ENCODE results near the gene CHKB. TPM values are rescaled to one million over a fixed set of nuclear protein-coding genes. Genes with fewer than 3 reads are reported as not detected.
"Not testable (repeated sequence)": the region's sequence is repeated elsewhere in the genome, so short reads cannot be mapped to it uniquely, and the experiment has no call there.

Gene CHKB
- total and polyA plus RNA-seq, 11 donors: 16.7 to 77.1 (median 35.6) TPM

- H3K4me1 ChIP-seq: peaks cover 0 to 93% (median 9%) of the 10 kb centered on the region in 12 donors
- no peak for DNase-seq
- TF ChIP-seq POLR2A (IDR thresholded peaks at IDR 0.05): no peak
- TF ChIP-seq, protein P1, sequence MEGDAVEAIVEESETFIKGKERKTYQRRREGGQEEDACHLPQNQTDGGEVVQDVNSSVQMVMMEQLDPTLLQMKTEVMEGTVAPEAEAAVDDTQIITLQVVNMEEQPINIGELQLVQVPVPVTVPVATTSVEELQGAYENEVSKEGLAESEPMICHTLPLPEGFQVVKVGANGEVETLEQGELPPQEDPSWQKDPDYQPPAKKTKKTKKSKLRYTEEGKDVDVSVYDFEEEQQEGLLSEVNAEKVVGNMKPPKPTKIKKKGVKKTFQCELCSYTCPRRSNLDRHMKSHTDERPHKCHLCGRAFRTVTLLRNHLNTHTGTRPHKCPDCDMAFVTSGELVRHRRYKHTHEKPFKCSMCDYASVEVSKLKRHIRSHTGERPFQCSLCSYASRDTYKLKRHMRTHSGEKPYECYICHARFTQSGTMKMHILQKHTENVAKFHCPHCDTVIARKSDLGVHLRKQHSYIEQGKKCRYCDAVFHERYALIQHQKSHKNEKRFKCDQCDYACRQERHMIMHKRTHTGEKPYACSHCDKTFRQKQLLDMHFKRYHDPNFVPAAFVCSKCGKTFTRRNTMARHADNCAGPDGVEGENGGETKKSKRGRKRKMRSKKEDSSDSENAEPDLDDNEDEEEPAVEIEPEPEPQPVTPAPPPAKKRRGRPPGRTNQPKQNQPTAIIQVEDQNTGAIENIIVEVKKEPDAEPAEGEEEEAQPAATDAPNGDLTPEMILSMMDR (IDR thresholded peaks at IDR 0.05): no peak
- H3K9me3 ChIP-seq: no peaks in the 10 kb centered on the region
- WGBS, 4 donors: 86 to 92% (median 90%) methylated on average over 13 of the region's 13 CpGs
- no peak overlapping the region for H3K4me3 ChIP-seq
- peak overlapping the region in 9 of 12 donors; percentile 5 to 98 (median 91) for H3K27ac ChIP-seq
- ATAC-seq: no peak
- H3K27me3 ChIP-seq: peaks cover 0 to 34% (median 0%) of the 10 kb centered on the region in 9 donors
- H3K36me3 ChIP-seq: no peaks in the 10 kb centered on the region
- intact Hi-C loops (cut with DNase I): no loop called here
Observed at GRCh38 chr22:50537765-50538164, 44.9 kb downstream of the CHKB start.

DNA sequence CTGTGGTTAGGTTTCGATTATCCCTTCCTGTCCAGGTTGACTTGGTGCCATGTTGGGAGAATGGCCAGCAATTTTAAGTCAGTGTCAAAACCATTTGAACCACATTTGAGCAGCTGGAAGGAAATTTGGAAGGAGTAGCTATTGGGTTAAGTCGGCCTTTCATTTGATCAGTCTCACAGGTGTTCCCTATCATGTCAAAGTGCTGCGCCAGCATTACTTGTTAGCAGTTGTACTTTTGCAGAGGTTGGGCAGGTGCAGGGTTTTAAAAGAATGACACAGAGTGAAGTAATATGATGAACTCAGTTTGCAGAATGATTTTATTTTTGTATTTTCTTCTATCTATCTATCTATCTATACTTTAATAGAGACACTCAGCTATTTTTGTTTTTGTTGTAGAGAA, 46.4 kb downstream of the CHKB start:
- ATAC-seq (no peak), DNase-seq (no peak)
- peak overlapping the region in 1 of 12 donors; percentile 98 for H3K27ac ChIP-seq
- 79 to 82% (median 81%) methylated on average over 3 of the region's 3 CpGs for whole genome bisulfite sequencing, 4 donors
- TF ChIP-seq, protein P1 (IDR thresholded peaks at IDR 0.05): no peak
- no peak for TF ChIP-seq POLR2A (IDR thresholded peaks at IDR 0.05)
- intact Hi-C loops (cut with DNase I): no loop called here
- no peak overlapping the region for H3K4me3 ChIP-seq
- H3K36me3 ChIP-seq: no peaks in the 10 kb centered on the region
- peaks cover 3 to 88% (median 23%) of the 10 kb centered on the region in 12 donors for H3K4me1 ChIP-seq
- no peaks in the 10 kb centered on the region for H3K9me3 ChIP-seq
- peaks cover 0 to 48% (median 4%) of the 10 kb centered on the region in 9 donors for H3K27me3 ChIP-seq

DNA sequence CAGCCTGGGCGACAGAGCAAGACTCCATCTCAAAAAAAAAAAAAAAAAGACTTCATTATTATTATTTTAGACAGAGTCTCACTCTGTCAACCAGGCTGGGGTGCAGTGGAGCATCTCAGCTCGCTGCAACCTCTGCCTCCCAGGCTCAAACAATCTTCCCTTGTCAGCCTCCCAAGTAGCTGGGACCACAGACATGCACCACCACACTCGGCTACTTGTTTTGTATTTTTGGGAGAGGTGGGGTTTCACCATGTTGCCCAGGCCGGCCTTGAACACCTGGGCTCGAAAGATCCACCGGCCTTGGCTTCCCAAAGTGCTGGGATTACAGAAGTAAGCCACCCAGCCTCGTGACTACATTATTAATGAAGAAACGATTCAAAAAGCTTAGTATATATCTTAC, 47.5 kb downstream of the CHKB start:
- no peak for DNase-seq
- Histone ChIP-seq H3K9me3 (no peaks in the 10 kb centered on the region), H3K36me3 (no peaks in the 10 kb centered on the region), H3K27me3 (peaks cover 0 to 59% (median 6%) of the 10 kb centered on the region in 9 donors), H3K4me3 (no peak overlapping the region), H3K27ac (peak overlapping the region in 1 of 12 donors; percentile 98), H3K4me1 (peaks cover 3 to 76% (median 24%) of the 10 kb centered on the region in 12 donors)
- 92 to 96% (median 95%) methylated on average over 8 of the region's 8 CpGs for WGBS, 4 donors
- TF ChIP-seq, protein P1 (IDR thresholded peaks at IDR 0.05): no peak
- no peak for TF ChIP-seq POLR2A (IDR thresholded peaks at IDR 0.05)
- intact Hi-C loops (cut with DNase I): no loop called here
- no peak for ATAC-seq

- peak in 1 of 2 donors; percentile 23 for TF ChIP-seq POLR2A (IDR thresholded peaks at IDR 0.05)
- intact Hi-C loops (cut with DNase I); H3K9me3 ChIP-seq; H3K36me3 ChIP-seq; ATAC-seq: not testable (repeated sequence)
- H3K27ac ChIP-seq: peak overlapping the region in 7 of 12 donors; percentile 4 to 98 (median 94)
- H3K4me3 ChIP-seq: peak overlapping the region in 1 of 12 donors; percentile 18
- peaks cover 0 to 65% (median 6%) of the 10 kb centered on the region in 9 donors for H3K27me3 ChIP-seq
- 60 to 63% (median 62%) methylated on average over 21 of the region's 21 CpGs for WGBS, 4 donors
- peaks cover 2 to 72% (median 22%) of the 10 kb centered on the region in 12 donors for H3K4me1 ChIP-seq
- DNase-seq: peak in 3 of 5 donors; percentile 39 to 59 (median 45)
Observed at GRCh38 chr22:50533856-50534711, 48.6 kb downstream of the CHKB start.
